ENCODE data around the gene NPW. TPM values are rescaled to one million over a fixed set of nuclear protein-coding genes. Genes with fewer than 3 reads are reported as not detected.

Gene NPW
- polyA plus RNA-seq, 1 donor (not counting 4 experiments of a cell fraction or from before 2014, with no cell fraction given) = not detected

DNA sequence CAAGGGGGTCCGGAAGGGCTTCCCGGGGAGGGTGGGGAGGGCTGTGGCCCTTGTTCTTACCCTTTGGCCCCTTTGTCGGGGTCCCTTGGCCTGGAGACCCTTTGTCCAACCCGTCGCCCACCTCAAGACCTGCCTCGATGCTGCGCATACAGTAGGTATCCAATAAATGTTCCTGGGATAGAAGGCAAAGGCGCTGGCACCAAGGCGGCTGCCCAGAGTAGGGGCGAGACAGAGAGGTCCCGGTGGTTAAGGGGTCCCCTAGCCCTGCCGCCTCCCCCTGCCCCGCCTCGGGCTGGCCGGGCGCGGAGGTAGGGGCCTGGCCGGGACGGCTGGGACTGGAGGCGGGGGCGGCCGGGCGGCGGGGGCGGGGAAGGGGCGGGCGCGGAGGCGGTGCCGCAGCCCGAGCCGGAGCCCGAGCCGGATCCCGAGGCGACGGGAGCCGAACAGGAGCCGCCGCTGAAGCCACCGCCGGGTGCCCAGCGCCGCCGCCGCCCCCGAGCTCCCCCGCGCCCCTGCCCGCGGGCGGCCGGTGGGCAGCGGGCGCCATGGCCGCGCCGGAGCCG is 7.0 kb downstream of the NPW start, which contains the start of gene NHERF2:
Gene NHERF2 (plus strand): TSS at position 442 of the 563 bp plus-strand sequence. CDS start 104 bp downstream, at position 546.
- Histone ChIP-seq H3K9ac (ENCODE audit: control insufficient read depth, extremely low read depth, insufficient read depth, low read length) (peak within 1 kb of the TSS; percentile 9), H3K9me1 (ENCODE audit: control insufficient read depth, extremely low read depth, insufficient read depth, low read length) (no peaks in the 10 kb centered on the region), H3K79me2 (ENCODE audit: control insufficient read depth, insufficient read depth, low read length) (no peaks in the 10 kb centered on the region), H3K27ac (ENCODE audit: control insufficient read depth, insufficient read depth, low read length) (no peak within 1 kb of the TSS), H3K36me3 (ENCODE audit: control insufficient read depth in 2 of 2, extremely low read depth in 1 of 2, insufficient read depth in 2 of 2, low read length in 2 of 2) (no peaks in the 10 kb centered on the region), H2AFZ (ENCODE audit: control insufficient read depth, low read length) (peak within 1 kb of the TSS; percentile 37), H3K4me1 (ENCODE audit: control insufficient read depth, extremely low read depth, insufficient read depth, low read length) (peaks cover 15% of the 10 kb centered on the region), H3K9me3 (ENCODE audit: control insufficient read depth, low read depth, low read length) (no peaks in the 10 kb centered on the region), H3K27me3 (ENCODE audit: control insufficient read depth, extremely low read depth, insufficient read depth, low read length) (no peaks in the 10 kb centered on the region), H3K4me3 (ENCODE audit: control insufficient read depth in 2 of 3, extremely low read depth in 1 of 3, insufficient read depth in 2 of 3, low read depth in 1 of 3, low read length in 3 of 3) (peak within 1 kb of the TSS; percentile 36 to 59 (median 55)), H4K20me1 (ENCODE audit: control insufficient read depth, extremely low read depth, insufficient read depth, low read length) (no peaks in the 10 kb centered on the region), H3K4me2 (ENCODE audit: control insufficient read depth, extremely low read depth, insufficient read depth, low read depth, low read length) (peak within 1 kb of the TSS; percentile 76)
- dilution Hi-C loops (cut with MboI; ENCODE audit: extremely low pct_ligation_motif_present, low sequenced_read_pairs) = no loop called here
- no peak for TF ChIP-seq EZH2 (IDR thresholded peaks at IDR 0.05; ENCODE audit: low read length)
- TF ChIP-seq, protein P1, sequence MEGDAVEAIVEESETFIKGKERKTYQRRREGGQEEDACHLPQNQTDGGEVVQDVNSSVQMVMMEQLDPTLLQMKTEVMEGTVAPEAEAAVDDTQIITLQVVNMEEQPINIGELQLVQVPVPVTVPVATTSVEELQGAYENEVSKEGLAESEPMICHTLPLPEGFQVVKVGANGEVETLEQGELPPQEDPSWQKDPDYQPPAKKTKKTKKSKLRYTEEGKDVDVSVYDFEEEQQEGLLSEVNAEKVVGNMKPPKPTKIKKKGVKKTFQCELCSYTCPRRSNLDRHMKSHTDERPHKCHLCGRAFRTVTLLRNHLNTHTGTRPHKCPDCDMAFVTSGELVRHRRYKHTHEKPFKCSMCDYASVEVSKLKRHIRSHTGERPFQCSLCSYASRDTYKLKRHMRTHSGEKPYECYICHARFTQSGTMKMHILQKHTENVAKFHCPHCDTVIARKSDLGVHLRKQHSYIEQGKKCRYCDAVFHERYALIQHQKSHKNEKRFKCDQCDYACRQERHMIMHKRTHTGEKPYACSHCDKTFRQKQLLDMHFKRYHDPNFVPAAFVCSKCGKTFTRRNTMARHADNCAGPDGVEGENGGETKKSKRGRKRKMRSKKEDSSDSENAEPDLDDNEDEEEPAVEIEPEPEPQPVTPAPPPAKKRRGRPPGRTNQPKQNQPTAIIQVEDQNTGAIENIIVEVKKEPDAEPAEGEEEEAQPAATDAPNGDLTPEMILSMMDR (optimal IDR thresholded peaks at IDR 0.05 in 1 of 3, IDR thresholded peaks at IDR 0.05 in 1 of 3, conservative IDR thresholded peaks at IDR 0.05 in 1 of 3; ENCODE audit: extremely low read depth in 1 of 3, insufficient read depth in 2 of 3, low read length in 3 of 3) = no peak
- DNase-seq (ENCODE audit: low read depth, low spot score) (no peak), FAIRE-seq (no peak)

GRCh38 chr16:2027024-2028010 is 7.7 kb downstream of the NPW start:
- H3K79me2 ChIP-seq (ENCODE audit: control insufficient read depth, insufficient read depth, low read length) = no peaks in the 10 kb centered on the region
- FAIRE-seq (peak; percentile 20), DNase-seq (ENCODE audit: low read depth, low spot score) (no peak)
- H3K27me3 ChIP-seq (ENCODE audit: control insufficient read depth, extremely low read depth, insufficient read depth, low read length) = no peaks in the 10 kb centered on the region
- H3K27ac ChIP-seq (ENCODE audit: control insufficient read depth, insufficient read depth, low read length) = no peak overlapping the region
- H3K36me3 ChIP-seq (ENCODE audit: control insufficient read depth in 2 of 2, extremely low read depth in 1 of 2, insufficient read depth in 2 of 2, low read length in 2 of 2) = no peaks in the 10 kb centered on the region
- peak overlapping the region; percentile 37 for H2AFZ ChIP-seq (ENCODE audit: control insufficient read depth, low read length)
- peaks cover 15% of the 10 kb centered on the region for H3K4me1 ChIP-seq (ENCODE audit: control insufficient read depth, extremely low read depth, insufficient read depth, low read length)
- H3K9me3 ChIP-seq (ENCODE audit: control insufficient read depth, low read depth, low read length) = no peaks in the 10 kb centered on the region
- H3K9me1 ChIP-seq (ENCODE audit: control insufficient read depth, extremely low read depth, insufficient read depth, low read length) = no peaks in the 10 kb centered on the region
- peak overlapping the region; percentile 9 for H3K9ac ChIP-seq (ENCODE audit: control insufficient read depth, extremely low read depth, insufficient read depth, low read length)
- peak overlapping the region; percentile 36 to 59 (median 55) for H3K4me3 ChIP-seq (ENCODE audit: control insufficient read depth in 2 of 3, extremely low read depth in 1 of 3, insufficient read depth in 2 of 3, low read depth in 1 of 3, low read length in 3 of 3)
- H4K20me1 ChIP-seq (ENCODE audit: control insufficient read depth, extremely low read depth, insufficient read depth, low read length) = no peaks in the 10 kb centered on the region
- dilution Hi-C loops (cut with MboI; ENCODE audit: extremely low pct_ligation_motif_present, low sequenced_read_pairs) = no loop called here
- peak overlapping the region; percentile 76 for H3K4me2 ChIP-seq (ENCODE audit: control insufficient read depth, extremely low read depth, insufficient read depth, low read depth, low read length)
- TF ChIP-seq EZH2 (IDR thresholded peaks at IDR 0.05; ENCODE audit: low read length) = no peak
- TF ChIP-seq, protein P1 (optimal IDR thresholded peaks at IDR 0.05 in 1 of 3, IDR thresholded peaks at IDR 0.05 in 1 of 3, conservative IDR thresholded peaks at IDR 0.05 in 1 of 3; ENCODE audit: extremely low read depth in 1 of 3, insufficient read depth in 2 of 3, low read length in 3 of 3) = peak in 1 of 3 experiments; percentile 38

Data from keratinocyte (primary cell).